Measurements from ENCODE around the gene LAMB4.
"Not testable (repeated sequence)": the region's sequence is repeated elsewhere in the genome, so short reads cannot be mapped to it uniquely, and the experiment has no call there.

Gene LAMB4

GRCh38 chr7:108033776-108034497 is 96.2 kb downstream of the LAMB4 start:
- TF ChIP-seq, protein P1, sequence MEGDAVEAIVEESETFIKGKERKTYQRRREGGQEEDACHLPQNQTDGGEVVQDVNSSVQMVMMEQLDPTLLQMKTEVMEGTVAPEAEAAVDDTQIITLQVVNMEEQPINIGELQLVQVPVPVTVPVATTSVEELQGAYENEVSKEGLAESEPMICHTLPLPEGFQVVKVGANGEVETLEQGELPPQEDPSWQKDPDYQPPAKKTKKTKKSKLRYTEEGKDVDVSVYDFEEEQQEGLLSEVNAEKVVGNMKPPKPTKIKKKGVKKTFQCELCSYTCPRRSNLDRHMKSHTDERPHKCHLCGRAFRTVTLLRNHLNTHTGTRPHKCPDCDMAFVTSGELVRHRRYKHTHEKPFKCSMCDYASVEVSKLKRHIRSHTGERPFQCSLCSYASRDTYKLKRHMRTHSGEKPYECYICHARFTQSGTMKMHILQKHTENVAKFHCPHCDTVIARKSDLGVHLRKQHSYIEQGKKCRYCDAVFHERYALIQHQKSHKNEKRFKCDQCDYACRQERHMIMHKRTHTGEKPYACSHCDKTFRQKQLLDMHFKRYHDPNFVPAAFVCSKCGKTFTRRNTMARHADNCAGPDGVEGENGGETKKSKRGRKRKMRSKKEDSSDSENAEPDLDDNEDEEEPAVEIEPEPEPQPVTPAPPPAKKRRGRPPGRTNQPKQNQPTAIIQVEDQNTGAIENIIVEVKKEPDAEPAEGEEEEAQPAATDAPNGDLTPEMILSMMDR (IDR thresholded peaks at IDR 0.05; ENCODE audit: insufficient read depth, low read length, poor library complexity, severe bottlenecking) = no peak
- no peak for DNase-seq (ENCODE audit: extremely low read depth, insufficient read length)
- Histone ChIP-seq H3K36me3 (ENCODE audit: control insufficient read depth, insufficient read depth, low read length) (no peaks in the 10 kb centered on the region), H3K4me3 (replicated peaks; ENCODE audit: low read depth, low read length) (no peak overlapping the region), H3K27me3 (replicated peaks; ENCODE audit: control insufficient read depth, insufficient read depth, low read length) (no peaks in the 10 kb centered on the region)

- not testable (repeated sequence) for H3K36me3 ChIP-seq (ENCODE audit: control insufficient read depth, insufficient read depth, low read length); H3K4me3 ChIP-seq (replicated peaks; ENCODE audit: low read depth, low read length)
Observed at GRCh38 chr7:108033309-108033708, 96.9 kb downstream of the LAMB4 start.

DNA sequence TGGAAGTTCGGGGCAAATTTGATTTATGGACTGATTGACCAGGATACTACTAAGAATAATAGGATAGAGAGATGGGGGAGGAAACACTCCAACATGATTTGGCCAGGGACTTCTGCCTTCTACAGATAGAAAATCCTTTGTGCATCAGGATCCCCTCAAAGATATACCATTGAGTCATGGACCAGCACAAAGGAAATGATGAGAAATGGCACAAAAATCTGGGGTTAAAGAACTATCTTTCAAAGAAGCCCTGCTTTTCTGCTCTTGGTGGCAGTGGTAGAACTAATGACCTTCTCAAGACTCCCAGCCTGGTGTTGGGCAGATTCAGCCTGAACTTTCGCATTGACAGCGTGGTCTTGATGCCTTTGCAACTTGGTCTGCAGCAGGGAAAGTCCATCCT is 99.6 kb downstream of the LAMB4 start:
- Histone ChIP-seq H3K36me3 (ENCODE audit: control insufficient read depth, insufficient read depth, low read length) (no peaks in the 10 kb centered on the region), H3K4me3 (replicated peaks; ENCODE audit: low read depth, low read length) (no peak overlapping the region), H3K27me3 (replicated peaks; ENCODE audit: control insufficient read depth, insufficient read depth, low read length) (no peaks in the 10 kb centered on the region; the same call in 1 of the 2 replicates)
- TF ChIP-seq, protein P1 (IDR thresholded peaks at IDR 0.05; ENCODE audit: insufficient read depth, low read length, poor library complexity, severe bottlenecking) = no peak
- no peak for DNase-seq (ENCODE audit: extremely low read depth, insufficient read length)

More at GRCh38 chr7:108033309-108033708, 96.9 kb downstream of the LAMB4 start:
- DNase-seq (ENCODE audit: extremely low read depth, insufficient read length); H3K27me3 ChIP-seq (replicated peaks; ENCODE audit: control insufficient read depth, insufficient read depth, low read length): not testable (repeated sequence)

DNA sequence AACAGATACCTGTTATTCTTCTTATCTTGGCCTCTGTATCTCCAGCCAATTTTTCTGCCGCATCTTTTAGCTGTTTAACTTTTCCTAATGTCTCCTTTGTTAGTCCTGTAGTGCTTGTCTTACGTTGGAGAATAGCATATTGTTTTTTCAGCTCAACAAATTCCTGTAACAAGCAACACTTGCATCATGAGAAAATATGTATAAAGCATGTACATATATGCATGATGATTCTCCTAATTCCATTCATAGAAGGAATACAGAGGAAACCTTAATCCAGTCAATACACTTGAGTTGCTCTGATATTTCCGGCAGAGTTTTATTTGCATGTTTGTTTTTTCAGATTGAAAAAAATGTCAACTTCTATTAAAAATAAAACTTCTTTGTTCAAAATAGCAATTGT is 101.1 kb downstream of the LAMB4 start:
- Histone ChIP-seq H3K4me3 (replicated peaks; ENCODE audit: low read depth, low read length) (no peak overlapping the region), H3K36me3 (ENCODE audit: control insufficient read depth, insufficient read depth, low read length) (no peaks in the 10 kb centered on the region), H3K27me3 (replicated peaks; ENCODE audit: control insufficient read depth, insufficient read depth, low read length) (no peaks in the 10 kb centered on the region; the same call in 1 of the 2 replicates)
- TF ChIP-seq, protein P1 (IDR thresholded peaks at IDR 0.05; ENCODE audit: insufficient read depth, low read length, poor library complexity, severe bottlenecking) = no peak
- DNase-seq (ENCODE audit: extremely low read depth, insufficient read length) = no peak

DNA sequence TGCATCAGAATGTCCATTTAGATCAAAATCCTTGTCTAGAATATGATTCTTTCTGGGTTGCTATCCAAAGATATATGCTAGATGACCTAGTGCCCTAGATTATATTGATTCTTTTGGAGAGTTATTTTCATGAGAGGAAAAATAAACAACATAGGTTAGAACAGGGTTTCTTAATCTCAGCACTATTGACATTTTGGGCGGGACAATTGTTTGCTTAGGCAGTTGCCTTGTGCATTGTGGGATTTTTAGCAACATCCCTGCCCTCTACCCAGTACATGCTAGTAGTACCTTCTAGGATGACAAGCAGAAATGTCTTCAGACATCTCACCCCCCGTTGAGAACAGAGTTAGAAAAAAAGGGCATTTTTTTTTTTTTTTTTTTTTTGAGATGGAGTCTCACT is 102.0 kb downstream of the LAMB4 start:
- H3K4me3 ChIP-seq (replicated peaks; ENCODE audit: low read depth, low read length) = no peak overlapping the region
- no peak for DNase-seq (ENCODE audit: extremely low read depth, insufficient read length)
- no peaks in the 10 kb centered on the region for H3K36me3 ChIP-seq (ENCODE audit: control insufficient read depth, insufficient read depth, low read length)
- no peaks in the 10 kb centered on the region; the same call in 1 of the 2 replicates for H3K27me3 ChIP-seq (replicated peaks; ENCODE audit: control insufficient read depth, insufficient read depth, low read length)
- TF ChIP-seq, protein P1 (IDR thresholded peaks at IDR 0.05; ENCODE audit: insufficient read depth, low read length, poor library complexity, severe bottlenecking) = no peak

GRCh38 chr7:108027239-108027638 is 102.9 kb downstream of the LAMB4 start:
- H3K36me3 ChIP-seq (ENCODE audit: control insufficient read depth, insufficient read depth, low read length) = no peaks in the 10 kb centered on the region
- DNase-seq (ENCODE audit: extremely low read depth, insufficient read length) = no peak
- TF ChIP-seq, protein P1 (IDR thresholded peaks at IDR 0.05; ENCODE audit: insufficient read depth, low read length, poor library complexity, severe bottlenecking) = no peak
- H3K27me3 ChIP-seq (replicated peaks; ENCODE audit: control insufficient read depth, insufficient read depth, low read length) = no peaks in the 10 kb centered on the region; the same call in 1 of the 2 replicates
- H3K4me3 ChIP-seq (replicated peaks; ENCODE audit: low read depth, low read length) = no peak overlapping the region

Data from GM06990 (cell line).